Mesendoderm (in vitro differentiated cells): ENCODE data around the gene CCL21.

Experiments used
- DNase-seq: peaks from one replicate; pipeline ENCODE4 v3.0.0; 2013
- H2AK5ac ChIP-seq: 2 replicates; pipeline ENCODE4 v1.6.1; 2013; ENCODE audit warnings: low read length, inconsistent platforms
- H2BK120ac ChIP-seq: 2 replicates; pipeline ENCODE4 v1.6.1; 2013; ENCODE audit warnings: low read depth, mild to moderate bottlenecking, low read length, moderate library complexity, mixed read lengths
- H2BK15ac ChIP-seq: replicated peaks from 2 replicates; pipeline ENCODE4 v1.6.1; 2013; ENCODE audit warnings: low read depth, mild to moderate bottlenecking, moderate library complexity
- H2BK5ac ChIP-seq: 2 replicates; pipeline ENCODE4 v1.6.1; 2013; ENCODE audit warnings: low read length, inconsistent platforms
- H3K18ac ChIP-seq: 2 replicates; pipeline ENCODE4 v1.6.1; 2013; ENCODE audit warnings: mild to moderate bottlenecking, low read length, mixed read lengths
- H3K23ac ChIP-seq: one replicate; pipeline ENCODE4 v1.6.1; 2013; ENCODE audit warnings: low read length
- H3K27ac ChIP-seq: 2 replicates; pipeline ENCODE4 v1.5.1; 2013; ENCODE audit warnings: low read depth, mild to moderate bottlenecking, inconsistent platforms, low read length, moderate library complexity
- H3K27me3 ChIP-seq: 2 replicates; pipeline ENCODE4 v1.6.1; 2013; ENCODE audit warnings: low read length, control low read depth, mild to moderate bottlenecking, inconsistent platforms; ENCODE audit not compliant: insufficient read depth, poor library complexity
- H3K36me3 ChIP-seq: 2 replicates; pipeline ENCODE4 v1.6.1; 2013; ENCODE audit warnings: low read length, inconsistent platforms; ENCODE audit not compliant: control insufficient read depth, insufficient read depth
- H3K4ac ChIP-seq: one replicate; pipeline ENCODE4 v1.6.1; 2013; ENCODE audit warnings: low read depth, mild to moderate bottlenecking, low read length, moderate library complexity
- H3K4me1 ChIP-seq: 2 replicates; pipeline ENCODE4 v1.6.1; 2013; ENCODE audit warnings: low read depth, low read length, inconsistent platforms; ENCODE audit not compliant: control insufficient read depth
- H3K4me2 ChIP-seq: 2 replicates; pipeline ENCODE4 v1.6.1; 2013; ENCODE audit warnings: low read length
- H3K4me3 ChIP-seq: 2 replicates; pipeline ENCODE4 v1.5.1; 2013; ENCODE audit warnings: mild to moderate bottlenecking, low read length
- H3K56ac ChIP-seq: one replicate; pipeline ENCODE4 v1.6.1; 2013; ENCODE audit warnings: low read length
- H3K79me1 ChIP-seq: 2 replicates; pipeline ENCODE4 v1.6.1; 2013; ENCODE audit warnings: low read length, inconsistent platforms
- H3K79me2 ChIP-seq: 2 replicates; pipeline ENCODE4 v1.6.1; 2013; ENCODE audit warnings: mild to moderate bottlenecking, low read length; ENCODE audit not compliant: control insufficient read depth, insufficient read depth
- H3K9ac ChIP-seq: 2 replicates; pipeline ENCODE4 v1.6.1; 2013; ENCODE audit warnings: low read length, inconsistent platforms
- H4K5ac ChIP-seq: one replicate; pipeline ENCODE4 v1.6.1; 2013; ENCODE audit warnings: low read length
- H4K8ac ChIP-seq: one replicate; pipeline ENCODE4 v1.6.1; 2013; ENCODE audit warnings: low read depth, mild to moderate bottlenecking, control low read depth, low read length, moderate library complexity
- WGBS: extraction: QIAGEN DNeasy Blood & Tissue Kit; methylation state at CpG from one replicate; pipeline ENCODE4 v1.1.7; 2013; ENCODE audit warnings: low lambda C conversion rate, missing lambda C conversion rate; ENCODE audit not compliant: insufficient coverage; ENCODE audit errors: extremely low coverage; 5-methylcytosine and 5-hydroxymethylcytosine counted together

Gene CCL21

DNA sequence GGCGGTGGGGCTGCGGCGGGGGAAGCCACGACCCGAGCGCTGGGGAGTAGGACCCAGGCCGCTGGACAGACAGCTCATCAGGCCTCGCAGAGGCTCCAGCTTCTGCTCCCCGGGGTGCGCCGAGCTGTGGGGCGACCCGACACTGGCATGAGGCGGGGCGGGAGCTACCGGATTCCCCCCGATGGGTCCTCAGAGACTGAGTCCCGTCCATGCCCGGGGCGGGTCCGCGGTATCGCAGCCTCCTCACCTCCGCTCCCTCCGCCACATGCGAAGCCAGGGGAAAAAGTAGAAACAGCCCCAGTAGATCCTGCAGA, 44.9 kb downstream of the CCL21 start:
- Histone ChIP-seq H3K9ac (peak overlapping the region; percentile 78), H4K5ac (no peak overlapping the region), H3K4me2 (peak overlapping the region; percentile 79), H2BK120ac (no peak overlapping the region), H4K8ac (no peak overlapping the region), H2BK15ac (no peak overlapping the region), H3K27me3 (no peaks in the 10 kb centered on the region), H3K23ac (no peak overlapping the region), H3K36me3 (no peaks in the 10 kb centered on the region), H3K56ac (peak overlapping the region; percentile 87), H3K27ac (no peak overlapping the region), H3K4ac (no peak overlapping the region), H2BK5ac (no peak overlapping the region), H3K18ac (peak overlapping the region; percentile 19), H3K79me2 (no peaks in the 10 kb centered on the region), H3K4me1 (no peaks in the 10 kb centered on the region), H3K4me3 (peak overlapping the region; percentile 53), H2AK5ac (no peak overlapping the region), H3K79me1 (peaks cover 1% of the 10 kb centered on the region)
- WGBS: no CpG with 5 or more reads among the region's 26 CpGs
- DNase-seq: no peak

DNA sequence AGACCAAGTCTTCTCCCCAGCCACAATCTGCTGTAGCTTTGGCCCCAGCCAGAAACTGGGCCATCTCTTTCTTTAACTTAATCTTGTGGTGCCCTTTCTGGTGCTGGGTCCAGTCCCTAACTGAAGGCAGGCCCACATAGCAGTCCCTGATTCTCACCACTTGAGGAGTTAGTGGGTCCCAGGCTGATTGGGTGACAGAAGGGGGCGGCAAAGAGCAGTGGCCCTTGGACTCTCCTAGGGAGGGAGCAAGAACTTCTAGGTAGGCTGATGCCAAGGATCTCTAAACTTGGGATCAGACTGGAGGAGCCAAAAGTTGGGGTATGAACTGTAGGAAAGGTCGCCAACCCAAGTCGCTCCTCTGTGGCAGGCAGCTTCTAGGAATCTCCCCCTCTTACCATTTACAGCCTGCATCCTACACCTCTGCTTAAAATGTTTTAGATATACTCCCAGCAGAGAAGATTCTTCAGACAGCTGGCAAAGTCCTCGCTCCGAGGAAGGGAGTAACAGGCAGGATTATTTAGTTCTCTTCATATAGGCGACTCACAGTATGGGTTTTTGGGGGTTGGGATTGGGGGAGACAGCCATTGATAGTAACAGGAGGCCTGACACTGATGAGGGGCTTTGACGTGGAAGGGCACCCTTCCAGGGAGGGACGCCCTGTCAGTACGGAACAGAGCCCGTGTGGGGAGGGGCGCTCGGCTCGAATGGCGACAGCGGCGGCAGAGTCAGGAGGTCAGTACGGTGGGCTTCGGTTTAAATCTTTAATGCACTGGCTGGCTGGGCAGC, 45.5 kb downstream of the CCL21 start:
- H4K5ac ChIP-seq: no peak overlapping the region
- WGBS: no CpG with 5 or more reads among the region's 18 CpGs
- no peak overlapping the region for H3K27ac ChIP-seq

DNA sequence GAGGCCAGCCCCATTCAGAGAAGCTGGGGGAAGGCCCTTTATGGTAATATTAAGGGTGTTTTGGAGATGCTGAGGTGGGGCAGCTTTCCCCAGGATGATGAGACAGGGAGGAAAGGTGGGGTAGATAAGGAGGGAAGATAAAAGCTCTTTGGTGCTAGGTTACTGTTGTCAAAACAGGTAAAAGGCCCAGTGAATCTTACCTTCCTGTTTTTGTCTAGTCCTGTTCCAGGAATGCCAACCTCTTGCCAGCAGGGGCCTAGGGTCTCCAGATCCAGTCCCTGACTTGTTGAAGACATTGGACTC, 46.7 kb downstream of the CCL21 start:
- no peaks in the 10 kb centered on the region for H3K27me3 ChIP-seq
- H3K79me2 ChIP-seq: no peaks in the 10 kb centered on the region
- H3K18ac ChIP-seq: no peak overlapping the region
- no peak overlapping the region for H2BK15ac ChIP-seq
- H2BK5ac ChIP-seq: no peak overlapping the region
- no peak overlapping the region for H4K8ac ChIP-seq
- H3K9ac ChIP-seq: no peak overlapping the region
- no peaks in the 10 kb centered on the region for H3K4me1 ChIP-seq
- no peak for DNase-seq
- no peak overlapping the region for H4K5ac ChIP-seq
- no peak overlapping the region for H3K4me2 ChIP-seq
- no peak overlapping the region for H3K27ac ChIP-seq
- no peak overlapping the region for H2AK5ac ChIP-seq
- no peak overlapping the region for H2BK120ac ChIP-seq
- no peak overlapping the region for H3K4me3 ChIP-seq
- no peaks in the 10 kb centered on the region for H3K36me3 ChIP-seq
- no peak overlapping the region for H3K23ac ChIP-seq
- H3K56ac ChIP-seq: no peak overlapping the region
- H3K79me1 ChIP-seq: peaks cover 1% of the 10 kb centered on the region
- no peak overlapping the region for H3K4ac ChIP-seq

More for the DNA sequence above, 45.5 kb downstream of the CCL21 start:
- Histone ChIP-seq H2BK120ac (no peak overlapping the region), H3K9ac (peak overlapping the region; percentile 78), H2BK15ac (no peak overlapping the region), H3K36me3 (no peaks in the 10 kb centered on the region), H3K4me3 (peak overlapping the region; percentile 53), H3K56ac (peak overlapping the region; percentile 87), H3K79me2 (no peaks in the 10 kb centered on the region), H3K79me1 (peaks cover 1% of the 10 kb centered on the region), H2AK5ac (no peak overlapping the region), H3K23ac (no peak overlapping the region), H2BK5ac (no peak overlapping the region), H3K4ac (no peak overlapping the region), H3K27me3 (no peaks in the 10 kb centered on the region), H4K8ac (no peak overlapping the region), H3K4me1 (no peaks in the 10 kb centered on the region), H3K4me2 (peak overlapping the region; percentile 79), H3K18ac (peak overlapping the region; percentile 19)
- peak; percentile 96 for DNase-seq

DNA sequence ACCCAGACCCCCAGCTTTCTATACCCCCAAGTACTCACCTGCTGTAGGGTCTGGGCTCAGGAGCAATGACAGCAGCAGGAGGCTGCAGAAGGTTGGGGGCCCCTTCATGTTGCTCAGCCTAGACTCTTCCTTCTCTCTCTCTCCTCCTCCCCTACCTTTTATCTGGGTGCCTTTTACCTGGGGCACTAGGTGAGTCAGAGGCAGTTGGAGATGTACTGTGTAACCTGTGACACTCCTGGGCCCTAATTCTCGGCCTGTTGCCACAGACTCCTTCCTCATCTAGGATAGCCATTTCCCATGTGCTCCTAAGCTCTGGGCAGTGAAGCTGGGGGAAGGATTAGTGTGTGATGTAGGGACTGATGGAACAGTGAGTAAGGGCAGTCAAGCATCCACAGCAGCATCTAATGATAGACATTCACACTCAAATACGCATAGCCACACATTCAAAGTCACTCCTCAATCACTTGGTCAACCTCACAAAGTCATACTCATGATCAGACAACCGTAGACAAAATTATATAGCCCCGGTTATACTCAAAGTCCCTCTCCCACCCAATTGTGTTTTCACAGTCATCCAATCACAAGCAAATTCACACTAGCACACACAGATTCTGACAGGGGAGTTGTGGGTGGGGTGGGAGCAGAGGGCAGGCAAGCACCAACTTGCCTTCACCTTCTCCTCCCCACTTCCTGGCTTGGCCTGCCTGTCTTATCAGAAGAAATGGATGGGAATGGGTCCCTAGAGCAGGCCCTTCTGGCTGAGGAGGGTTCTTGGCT, 47.2 kb downstream of the CCL21 start, which contains the start of gene CCL27:
CCL27 (minus strand) TSS at position 132 of the 777 bp plus-strand sequence; CDS start at position 108, 24 bp downstream.
- no peaks in the 10 kb centered on the region for H3K4me1 ChIP-seq
- H3K9ac ChIP-seq: no peak within 1 kb of the TSS
- H3K79me2 ChIP-seq: no peaks in the 10 kb centered on the region
- H3K4me3 ChIP-seq: no peak within 1 kb of the TSS
- H4K8ac ChIP-seq: no peak within 1 kb of the TSS
- H2BK15ac ChIP-seq: no peak within 1 kb of the TSS
- H3K23ac ChIP-seq: no peak within 1 kb of the TSS
- WGBS: no CpG with 5 or more reads among the region's 4 CpGs
- no peak within 1 kb of the TSS for H3K4me2 ChIP-seq
- no peak within 1 kb of the TSS for H3K56ac ChIP-seq
- H2BK120ac ChIP-seq: no peak within 1 kb of the TSS
- no peak within 1 kb of the TSS for H2AK5ac ChIP-seq
- H3K18ac ChIP-seq: no peak within 1 kb of the TSS
- H3K4ac ChIP-seq: no peak within 1 kb of the TSS
- peaks cover 1% of the 10 kb centered on the region for H3K79me1 ChIP-seq
- no peaks in the 10 kb centered on the region for H3K27me3 ChIP-seq
- H4K5ac ChIP-seq: no peak within 1 kb of the TSS
- H3K27ac ChIP-seq: no peak within 1 kb of the TSS
- H3K36me3 ChIP-seq: no peaks in the 10 kb centered on the region
- no peak for DNase-seq
- H2BK5ac ChIP-seq: no peak within 1 kb of the TSS

DNA sequence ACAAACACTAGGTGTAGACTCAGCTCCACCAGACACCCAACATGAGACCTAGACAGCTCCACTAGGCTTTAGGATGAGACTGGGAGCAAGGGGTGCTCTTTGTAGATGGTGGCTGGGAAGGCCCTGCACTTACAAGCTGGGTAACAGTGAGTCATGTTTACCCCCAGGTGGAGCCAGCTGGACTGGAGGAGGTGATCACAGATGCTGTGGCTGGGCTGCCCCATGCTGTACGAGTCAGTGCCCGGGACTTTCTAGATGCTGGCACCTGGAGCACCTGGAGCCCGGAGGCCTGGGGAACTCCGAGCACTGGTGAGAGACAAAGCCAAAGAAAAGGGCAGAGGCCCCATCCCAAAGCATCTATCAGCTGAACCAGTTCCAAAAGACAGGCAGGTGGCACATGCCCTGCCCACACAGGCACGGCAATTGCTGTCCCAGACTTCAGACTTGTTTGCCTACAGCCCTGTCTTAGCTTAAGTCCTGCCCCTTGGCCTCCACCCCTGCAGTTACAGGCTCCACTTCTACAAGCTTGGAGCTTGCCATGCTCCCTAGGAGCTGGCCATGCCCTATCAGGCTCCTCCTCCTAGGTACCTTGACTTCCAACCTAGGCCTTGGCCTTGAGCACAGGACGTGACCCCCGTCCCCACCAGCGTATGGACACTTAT, 50.2 kb downstream of the CCL21 start:
- H3K56ac ChIP-seq: no peak overlapping the region
- whole genome bisulfite sequencing: no CpG with 5 or more reads among the region's 8 CpGs
- H3K27me3 ChIP-seq: no peaks in the 10 kb centered on the region
- H3K23ac ChIP-seq: no peak overlapping the region
- H3K79me2 ChIP-seq: no peaks in the 10 kb centered on the region
- H3K4ac ChIP-seq: no peak overlapping the region
- no peak overlapping the region for H3K27ac ChIP-seq
- no peak overlapping the region for H3K9ac ChIP-seq
- H4K8ac ChIP-seq: no peak overlapping the region
- H3K79me1 ChIP-seq: no peaks in the 10 kb centered on the region
- H3K36me3 ChIP-seq: no peaks in the 10 kb centered on the region
- H3K4me3 ChIP-seq: no peak overlapping the region
- peaks cover 3% of the 10 kb centered on the region for H3K4me1 ChIP-seq
- H4K5ac ChIP-seq: no peak overlapping the region
- DNase-seq: no peak
- no peak overlapping the region for H2AK5ac ChIP-seq
- H3K4me2 ChIP-seq: no peak overlapping the region
- H2BK120ac ChIP-seq: no peak overlapping the region
- H2BK5ac ChIP-seq: no peak overlapping the region
- no peak overlapping the region for H2BK15ac ChIP-seq
- no peak overlapping the region for H3K18ac ChIP-seq
